T-helper 2 cell treated with Interferon-gamma antibody and Interleukin-4, amounts not matched to agents 5 μg/mL and 100 μg/mL, for 36 hours (primary cell): Measurements from ENCODE around the gene ASMT.
"Not testable (repeated sequence)": the region's sequence is repeated elsewhere in the genome, so short reads cannot be mapped to it uniquely, and the experiment has no call there.

Experiments
- DNase-seq: peaks from one replicate; pipeline ENCODE4 v3.0.0; 2021; ENCODE audit warnings: low spot score
- H3K27ac Mint-ChIP-seq: one replicate; pipeline ENCODE4 v1.8.0; 2021; ENCODE audit warnings: mild to moderate bottlenecking, mixed read lengths
- H3K27me3 Mint-ChIP-seq: one replicate; pipeline ENCODE4 v1.8.0; 2021; ENCODE audit warnings: low read depth, mixed read lengths
- H3K36me3 Mint-ChIP-seq: one replicate; pipeline ENCODE4 v1.8.0; 2021; ENCODE audit warnings: low read depth, mixed read lengths
- H3K4me1 Mint-ChIP-seq: one replicate; pipeline ENCODE4 v1.8.0; 2021; ENCODE audit warnings: low read depth, mixed read lengths
- H3K4me3 Mint-ChIP-seq: one replicate; pipeline ENCODE4 v1.8.0; 2022; ENCODE audit warnings: mild to moderate bottlenecking, moderate library complexity, mixed read lengths
- H3K9me3 Mint-ChIP-seq: one replicate; pipeline ENCODE4 v1.8.0; 2021; ENCODE audit warnings: mixed read lengths

The ASMT gene

GRCh38 chrX:1652011-1652811 lies 37.4 kb downstream of the ASMT start:
- not testable (repeated sequence) for H3K4me1 Mint-ChIP-seq, H3K36me3 Mint-ChIP-seq, H3K9me3 Mint-ChIP-seq, H3K4me3 Mint-ChIP-seq, H3K27ac Mint-ChIP-seq, H3K27me3 Mint-ChIP-seq
- DNase-seq: peak; percentile 16

- no peak overlapping the region for H3K27ac Mint-ChIP-seq
- peaks cover 23% of the 10 kb centered on the region for H3K4me1 Mint-ChIP-seq
- no peaks in the 10 kb centered on the region for H3K9me3 Mint-ChIP-seq
- no peak overlapping the region for H3K4me3 Mint-ChIP-seq
- H3K27me3 Mint-ChIP-seq: no peaks in the 10 kb centered on the region
- peaks cover 17% of the 10 kb centered on the region for H3K36me3 Mint-ChIP-seq
- DNase-seq: no peak
These were observed 41.5 kb downstream of the ASMT start for GRCh38 chrX:1656379-1656778.

GRCh38 chrX:1657367-1658070 lies 42.7 kb downstream of the ASMT start:
- no peaks in the 10 kb centered on the region for H3K9me3 Mint-ChIP-seq
- H3K4me3 Mint-ChIP-seq: peak overlapping the region; percentile 97
- peaks cover 17% of the 10 kb centered on the region for H3K36me3 Mint-ChIP-seq
- DNase-seq: peak; percentile 67
- H3K27me3 Mint-ChIP-seq: no peaks in the 10 kb centered on the region
- H3K4me1 Mint-ChIP-seq: peaks cover 21% of the 10 kb centered on the region
- peak overlapping the region; percentile 96 for H3K27ac Mint-ChIP-seq

- Mint-ChIP-seq H3K36me3 (peaks cover 18% of the 10 kb centered on the region), H3K4me1 (peaks cover 22% of the 10 kb centered on the region), H3K9me3 (no peaks in the 10 kb centered on the region), H3K27ac (peak overlapping the region; percentile 96), H3K4me3 (peak overlapping the region; percentile 97), H3K27me3 (no peaks in the 10 kb centered on the region)
- DNase-seq: no peak
These were observed 43.2 kb downstream of the ASMT start for GRCh38 chrX:1658071-1658491.

GRCh38 chrX:1659664-1660461 lies 45.0 kb downstream of the ASMT start:
- H3K4me3 Mint-ChIP-seq: peak overlapping the region; percentile 97
- peaks cover 24% of the 10 kb centered on the region for H3K4me1 Mint-ChIP-seq
- DNase-seq: no peak
- H3K27ac Mint-ChIP-seq: peak overlapping the region; percentile 39
- peaks cover 20% of the 10 kb centered on the region for H3K36me3 Mint-ChIP-seq
- no peaks in the 10 kb centered on the region for H3K9me3 Mint-ChIP-seq
- H3K27me3 Mint-ChIP-seq: no peaks in the 10 kb centered on the region

- H3K27ac Mint-ChIP-seq: peak overlapping the region; percentile 91
- H3K4me1 Mint-ChIP-seq: peaks cover 24% of the 10 kb centered on the region
- H3K9me3 Mint-ChIP-seq: no peaks in the 10 kb centered on the region
- peak overlapping the region; percentile 85 for H3K4me3 Mint-ChIP-seq
- no peaks in the 10 kb centered on the region for H3K27me3 Mint-ChIP-seq
- H3K36me3 Mint-ChIP-seq: peaks cover 26% of the 10 kb centered on the region
- peak; percentile 81 for DNase-seq
These were observed 46.4 kb downstream of the ASMT start for GRCh38 chrX:1661048-1661921.

- H3K4me3 Mint-ChIP-seq: peak overlapping the region; percentile 85
- no peaks in the 10 kb centered on the region for H3K27me3 Mint-ChIP-seq
- H3K9me3 Mint-ChIP-seq: no peaks in the 10 kb centered on the region
- H3K36me3 Mint-ChIP-seq: peaks cover 31% of the 10 kb centered on the region
- no peak for DNase-seq
- H3K4me1 Mint-ChIP-seq: peaks cover 24% of the 10 kb centered on the region
- H3K27ac Mint-ChIP-seq: peak overlapping the region; percentile 91
These were observed 47.0 kb downstream of the ASMT start for GRCh38 chrX:1661922-1662221.

GRCh38 chrX:1667566-1667965 lies 52.7 kb downstream of the ASMT start:
- Mint-ChIP-seq H3K27me3 (no peaks in the 10 kb centered on the region), H3K4me1 (peaks cover 3% of the 10 kb centered on the region), H3K36me3 (peaks cover 34% of the 10 kb centered on the region), H3K27ac (no peak overlapping the region), H3K9me3 (no peaks in the 10 kb centered on the region), H3K4me3 (no peak overlapping the region)
- DNase-seq: no peak

GRCh38 chrX:1673337-1673736 lies 58.5 kb downstream of the ASMT start:
- H3K27ac Mint-ChIP-seq: no peak overlapping the region
- no peaks in the 10 kb centered on the region for H3K4me1 Mint-ChIP-seq
- no peak for DNase-seq
- no peak overlapping the region for H3K4me3 Mint-ChIP-seq
- peaks cover 15% of the 10 kb centered on the region for H3K36me3 Mint-ChIP-seq
- H3K9me3 Mint-ChIP-seq: peaks cover 4% of the 10 kb centered on the region
- H3K27me3 Mint-ChIP-seq: no peaks in the 10 kb centered on the region

- DNase-seq: no peak
- Mint-ChIP-seq H3K36me3 (peaks cover 7% of the 10 kb centered on the region), H3K4me1 (peaks cover 8% of the 10 kb centered on the region), H3K9me3 (peaks cover 6% of the 10 kb centered on the region), H3K27me3 (no peaks in the 10 kb centered on the region), H3K27ac (no peak overlapping the region), H3K4me3 (no peak overlapping the region)
These were observed 62.0 kb downstream of the ASMT start for GRCh38 chrX:1676866-1677265.

- no peak overlapping the region for H3K27ac Mint-ChIP-seq
- peak; percentile 42 for DNase-seq
- no peaks in the 10 kb centered on the region for H3K27me3 Mint-ChIP-seq
- peaks cover 19% of the 10 kb centered on the region for H3K4me1 Mint-ChIP-seq
- peaks cover 15% of the 10 kb centered on the region for H3K9me3 Mint-ChIP-seq
- peaks cover 15% of the 10 kb centered on the region for H3K36me3 Mint-ChIP-seq
- H3K4me3 Mint-ChIP-seq: no peak overlapping the region
These were observed 64.4 kb downstream of the ASMT start for GRCh38 chrX:1679238-1679637.

GRCh38 chrX:1681439-1681838 lies 66.6 kb downstream of the ASMT start:
- peaks cover 15% of the 10 kb centered on the region for H3K9me3 Mint-ChIP-seq
- H3K4me3 Mint-ChIP-seq: no peak overlapping the region
- peaks cover 19% of the 10 kb centered on the region for H3K4me1 Mint-ChIP-seq
- peaks cover 23% of the 10 kb centered on the region for H3K36me3 Mint-ChIP-seq
- H3K27ac Mint-ChIP-seq: peak overlapping the region; percentile 90
- DNase-seq: no peak
- no peaks in the 10 kb centered on the region for H3K27me3 Mint-ChIP-seq

- Mint-ChIP-seq H3K4me1 (peaks cover 19% of the 10 kb centered on the region), H3K4me3 (peak overlapping the region; percentile 52), H3K36me3 (peaks cover 23% of the 10 kb centered on the region), H3K27ac (peak overlapping the region; percentile 90), H3K9me3 (peaks cover 15% of the 10 kb centered on the region)
- H3K27me3 Mint-ChIP-seq, DNase-seq: not testable (repeated sequence)
These were observed 67.0 kb downstream of the ASMT start for GRCh38 chrX:1681856-1682255.
